HL-60 (cell line): ENCODE measurements around the gene ZNF747.

Source experiments
- SPI1 ChIP-seq: IDR thresholded peaks from 2 replicates; pipeline ENCODE4 v1.6.1; 2012; ENCODE audit warnings: low read depth, mild to moderate bottlenecking, borderline replicate concordance
- TF ChIP-seq, protein P1 (sequence below): IDR thresholded peaks from one replicate; pipeline ENCODE4 v1.5.1; 2011; ENCODE audit warnings: low read length, control low read depth, inconsistent platforms; ENCODE audit not compliant: insufficient read depth

GRCh38 chr16:30526137-30526822, 8.4 kb downstream of the ZNF747 start, which contains the start of gene ZNF768:
- TF ChIP-seq, protein P1, sequence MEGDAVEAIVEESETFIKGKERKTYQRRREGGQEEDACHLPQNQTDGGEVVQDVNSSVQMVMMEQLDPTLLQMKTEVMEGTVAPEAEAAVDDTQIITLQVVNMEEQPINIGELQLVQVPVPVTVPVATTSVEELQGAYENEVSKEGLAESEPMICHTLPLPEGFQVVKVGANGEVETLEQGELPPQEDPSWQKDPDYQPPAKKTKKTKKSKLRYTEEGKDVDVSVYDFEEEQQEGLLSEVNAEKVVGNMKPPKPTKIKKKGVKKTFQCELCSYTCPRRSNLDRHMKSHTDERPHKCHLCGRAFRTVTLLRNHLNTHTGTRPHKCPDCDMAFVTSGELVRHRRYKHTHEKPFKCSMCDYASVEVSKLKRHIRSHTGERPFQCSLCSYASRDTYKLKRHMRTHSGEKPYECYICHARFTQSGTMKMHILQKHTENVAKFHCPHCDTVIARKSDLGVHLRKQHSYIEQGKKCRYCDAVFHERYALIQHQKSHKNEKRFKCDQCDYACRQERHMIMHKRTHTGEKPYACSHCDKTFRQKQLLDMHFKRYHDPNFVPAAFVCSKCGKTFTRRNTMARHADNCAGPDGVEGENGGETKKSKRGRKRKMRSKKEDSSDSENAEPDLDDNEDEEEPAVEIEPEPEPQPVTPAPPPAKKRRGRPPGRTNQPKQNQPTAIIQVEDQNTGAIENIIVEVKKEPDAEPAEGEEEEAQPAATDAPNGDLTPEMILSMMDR = no peak
- TF ChIP-seq SPI1 = no peak
